SJCRH30 (cell line): ENCODE measurements around the gene GAPDHS. TPM values are rescaled to one million over a fixed set of nuclear protein-coding genes. Genes with fewer than 3 reads are reported as not detected.

Experiments
- DNase-seq, 2 experiments: peaks; one replicate each; pipeline ENCODE4 v3.0.0-alpha.2; 2015 to 2020
- H3K27ac ChIP-seq: fragments of 250-450 bp; sonication (Bioruptor Pico); 2 replicates; pipeline ENCODE4 v1.5.1; 2020; ENCODE audit warnings: mild to moderate bottlenecking, moderate library complexity
- H3K27me3 ChIP-seq: fragments of 250-450 bp; sonication (Bioruptor Pico); 2 replicates; pipeline ENCODE4 v1.5.1; 2020; ENCODE audit warnings: mild to moderate bottlenecking, moderate library complexity
- H3K36me3 ChIP-seq: fragments of 250-450 bp; sonication (Bioruptor Pico); 2 replicates; pipeline ENCODE4 v1.5.1; 2020; ENCODE audit warnings: mild to moderate bottlenecking, moderate library complexity
- H3K4me1 ChIP-seq: fragments of 250-450 bp; sonication (Bioruptor Pico); 2 replicates; pipeline ENCODE4 v1.5.1; 2020; ENCODE audit warnings: mild to moderate bottlenecking, moderate library complexity
- H3K4me3 ChIP-seq: fragments of 250-450 bp; sonication (Bioruptor Pico); 2 replicates; pipeline ENCODE4 v1.5.1; 2020; ENCODE audit warnings: mild to moderate bottlenecking, moderate library complexity
- H3K9me3 ChIP-seq: fragments of 250-450 bp; sonication (Bioruptor Pico); replicated peaks from 2 replicates; pipeline ENCODE4 v1.5.1; 2020; ENCODE audit warnings: mild to moderate bottlenecking, moderate library complexity
- total RNA-seq: library from RNA; depleted of rRNA; stranded (reverse); fragments of >200 nt; shearing (Covaris generic); gene quantifications from 2 replicates; pipeline ENCODE4 v1.2.3, GENCODE V29; 2014

GAPDHS gene
- total RNA-seq, 1 experiment from 2014 or later: not detected

DNA sequence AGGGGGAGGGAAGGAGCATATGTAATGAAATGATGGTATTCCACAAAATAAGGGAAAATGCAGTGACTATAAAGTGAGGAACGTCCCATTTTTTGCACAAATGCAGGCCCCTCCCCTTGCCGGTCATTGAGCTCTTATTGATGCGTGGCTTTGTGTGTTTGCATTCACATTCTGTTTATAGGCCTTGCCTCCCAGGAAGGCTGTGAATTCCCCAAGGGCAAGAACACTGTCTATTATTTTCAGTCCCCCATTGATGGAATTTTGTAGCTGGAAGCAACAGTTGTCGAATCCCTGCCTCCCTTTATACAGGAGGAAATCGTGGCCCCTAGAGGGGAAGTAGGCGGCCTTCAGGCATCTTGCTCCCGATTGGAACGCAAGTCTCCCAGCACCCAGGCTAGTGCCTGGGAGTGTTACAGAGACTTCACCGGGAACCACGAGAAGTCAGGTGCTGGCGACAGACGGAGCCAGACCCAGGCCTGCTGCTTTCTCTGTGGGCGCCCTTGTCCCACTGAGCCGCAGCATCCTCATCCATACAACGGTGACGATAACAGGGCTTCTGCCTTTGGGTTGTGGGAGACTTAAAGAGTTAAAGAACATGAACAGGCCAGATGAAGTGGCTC, 12.0 kb upstream of the GAPDHS start:
- peaks cover 37% of the 10 kb centered on the region for H3K27me3 ChIP-seq
- H3K27ac ChIP-seq: no peak overlapping the region
- no peak for DNase-seq
- no peaks in the 10 kb centered on the region for H3K9me3 ChIP-seq
- no peaks in the 10 kb centered on the region for H3K36me3 ChIP-seq
- no peak overlapping the region for H3K4me3 ChIP-seq
- no peaks in the 10 kb centered on the region for H3K4me1 ChIP-seq

DNA sequence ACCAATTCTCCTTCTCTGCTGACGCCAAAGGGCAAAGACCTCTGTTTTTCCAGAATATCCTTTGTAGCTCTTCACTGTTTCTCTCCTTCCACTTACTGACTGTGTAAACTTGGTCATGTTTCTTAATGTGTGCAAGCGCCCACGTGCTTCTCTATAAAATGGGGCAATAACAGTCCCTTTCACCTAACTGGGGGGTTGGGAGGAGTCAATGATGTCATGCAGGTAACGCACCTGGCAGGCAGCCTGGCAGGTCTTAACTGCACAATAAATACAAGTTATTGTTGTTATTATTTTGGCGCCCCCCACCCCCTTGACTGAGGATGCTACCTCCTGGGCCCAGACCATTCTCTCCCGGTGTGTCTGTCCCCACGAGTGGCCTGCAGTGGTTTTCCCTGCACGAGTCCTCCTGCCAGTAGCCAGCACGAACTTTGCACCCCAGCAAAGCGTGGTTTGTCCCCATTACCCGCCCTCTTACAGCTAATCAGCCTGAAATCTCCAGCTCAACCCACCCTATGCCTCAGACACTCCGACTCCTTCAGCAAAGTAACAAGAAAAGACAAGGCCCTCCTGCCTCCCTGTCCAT, 10.4 kb upstream of the GAPDHS start:
- Histone ChIP-seq H3K4me1 (no peaks in the 10 kb centered on the region), H3K27ac (no peak overlapping the region), H3K4me3 (no peak overlapping the region), H3K9me3 (no peaks in the 10 kb centered on the region), H3K36me3 (no peaks in the 10 kb centered on the region), H3K27me3 (peaks cover 36% of the 10 kb centered on the region)
- no peak for DNase-seq

DNA sequence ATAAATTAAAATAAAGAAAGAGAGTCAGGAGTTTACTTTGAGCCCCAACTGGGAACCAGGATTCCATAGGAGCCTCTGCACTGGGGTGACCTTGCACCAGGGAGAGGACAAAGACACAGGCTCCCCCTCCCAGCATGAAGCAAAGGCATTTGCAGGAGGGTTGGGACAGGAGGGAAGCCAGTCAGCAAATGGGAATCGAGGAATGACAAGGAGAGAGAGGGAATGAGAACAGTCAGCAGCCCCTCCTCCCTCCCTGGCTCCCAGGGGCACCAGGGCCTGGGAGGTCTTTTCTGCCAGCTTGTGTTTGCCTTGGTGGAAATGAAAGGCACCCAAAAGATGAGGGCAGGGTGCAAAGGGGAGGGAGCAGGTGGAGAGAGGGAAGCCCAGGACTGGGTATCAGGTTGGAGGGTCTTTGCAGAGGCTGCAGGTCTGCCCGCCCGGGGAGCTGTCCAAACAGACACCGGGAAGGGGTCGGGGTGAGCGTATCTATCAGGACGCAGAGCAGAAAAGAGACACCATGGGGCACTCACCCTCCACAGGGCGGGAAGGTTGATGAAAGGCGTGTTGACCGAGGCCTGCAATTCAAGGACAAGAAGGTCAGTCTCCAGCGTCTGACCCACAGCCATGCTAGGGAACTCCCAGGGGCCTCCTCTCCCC, 8.9 kb upstream of the GAPDHS start:
- Histone ChIP-seq H3K27ac (no peak overlapping the region), H3K36me3 (no peaks in the 10 kb centered on the region), H3K4me3 (no peak overlapping the region), H3K27me3 (peaks cover 40% of the 10 kb centered on the region), H3K4me1 (no peaks in the 10 kb centered on the region), H3K9me3 (no peaks in the 10 kb centered on the region)
- no peak for DNase-seq

DNA sequence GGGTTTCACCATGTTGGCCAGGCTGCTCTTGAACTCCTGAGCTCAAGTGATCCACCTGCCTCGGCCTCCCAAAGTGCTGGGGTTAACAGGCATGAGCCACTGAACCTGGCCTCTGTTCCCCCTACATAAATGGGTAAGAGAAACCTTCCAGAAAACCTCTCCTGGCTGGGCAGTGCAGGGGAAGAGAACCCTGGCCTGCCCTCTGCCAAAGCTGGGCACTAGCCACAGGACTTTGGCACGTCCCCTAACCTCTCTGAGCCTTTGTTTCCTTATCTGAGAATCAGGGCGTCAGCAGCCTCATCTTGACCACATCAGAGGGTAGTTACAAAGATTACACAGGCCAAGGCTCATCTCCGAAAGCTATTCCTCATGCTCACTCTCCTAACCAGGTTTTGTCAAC, 7.4 kb upstream of the GAPDHS start:
- Histone ChIP-seq H3K4me1 (no peaks in the 10 kb centered on the region), H3K4me3 (no peak overlapping the region), H3K27ac (no peak overlapping the region), H3K27me3 (peaks cover 50% of the 10 kb centered on the region), H3K9me3 (no peaks in the 10 kb centered on the region), H3K36me3 (no peaks in the 10 kb centered on the region)
- DNase-seq: no peak

DNA sequence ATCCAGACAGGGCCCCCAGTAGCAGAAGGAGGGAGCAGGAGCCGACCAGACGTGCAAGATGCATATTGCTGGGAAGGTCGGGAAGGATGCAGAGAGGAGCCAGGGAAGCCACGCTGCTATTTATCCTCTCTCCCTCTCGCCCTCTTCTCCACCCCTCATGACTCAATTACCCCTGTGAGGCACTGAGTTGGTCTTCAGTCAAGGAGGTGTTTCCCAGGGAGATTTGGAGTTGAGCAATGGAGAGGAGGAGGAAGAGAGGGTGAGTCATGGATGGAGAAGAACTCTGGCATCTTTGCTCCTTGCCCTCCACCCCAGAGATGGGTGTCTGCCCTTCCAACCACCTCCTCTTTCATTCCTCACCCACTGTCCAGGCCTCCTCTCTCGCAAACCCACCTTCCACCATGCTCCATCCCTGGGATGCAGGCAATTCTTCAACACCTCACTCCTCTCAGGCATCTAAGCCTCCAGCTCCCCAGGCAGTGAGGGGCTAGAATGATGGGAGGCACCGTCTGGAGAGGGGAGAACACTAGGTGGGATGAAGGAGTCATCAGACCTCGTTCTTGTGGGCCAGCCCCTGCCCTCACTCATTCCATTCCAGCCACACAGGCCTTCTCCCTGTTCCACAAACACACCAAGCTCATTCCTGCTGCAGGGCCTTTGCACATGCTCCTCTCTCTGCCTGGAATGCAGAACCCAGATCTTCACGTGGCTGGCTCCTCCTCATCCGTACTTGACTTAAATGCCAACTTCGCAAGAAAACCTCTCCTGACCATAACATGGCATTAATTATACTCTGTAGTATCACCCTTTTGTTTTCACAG, 4.8 kb upstream of the GAPDHS start, which contains the start of gene SBSN:
Gene SBSN, minus strand, starts transcription at position 94 of the 821 bp plus-strand sequence. Its CDS starts 30 bp downstream, at position 64.
- no peaks in the 10 kb centered on the region for H3K4me1 ChIP-seq
- H3K4me3 ChIP-seq: no peak within 1 kb of the TSS
- H3K36me3 ChIP-seq: no peaks in the 10 kb centered on the region
- no peak for DNase-seq
- no peak within 1 kb of the TSS for H3K27ac ChIP-seq
- H3K27me3 ChIP-seq: peaks cover 41% of the 10 kb centered on the region
- H3K9me3 ChIP-seq: no peaks in the 10 kb centered on the region

DNA sequence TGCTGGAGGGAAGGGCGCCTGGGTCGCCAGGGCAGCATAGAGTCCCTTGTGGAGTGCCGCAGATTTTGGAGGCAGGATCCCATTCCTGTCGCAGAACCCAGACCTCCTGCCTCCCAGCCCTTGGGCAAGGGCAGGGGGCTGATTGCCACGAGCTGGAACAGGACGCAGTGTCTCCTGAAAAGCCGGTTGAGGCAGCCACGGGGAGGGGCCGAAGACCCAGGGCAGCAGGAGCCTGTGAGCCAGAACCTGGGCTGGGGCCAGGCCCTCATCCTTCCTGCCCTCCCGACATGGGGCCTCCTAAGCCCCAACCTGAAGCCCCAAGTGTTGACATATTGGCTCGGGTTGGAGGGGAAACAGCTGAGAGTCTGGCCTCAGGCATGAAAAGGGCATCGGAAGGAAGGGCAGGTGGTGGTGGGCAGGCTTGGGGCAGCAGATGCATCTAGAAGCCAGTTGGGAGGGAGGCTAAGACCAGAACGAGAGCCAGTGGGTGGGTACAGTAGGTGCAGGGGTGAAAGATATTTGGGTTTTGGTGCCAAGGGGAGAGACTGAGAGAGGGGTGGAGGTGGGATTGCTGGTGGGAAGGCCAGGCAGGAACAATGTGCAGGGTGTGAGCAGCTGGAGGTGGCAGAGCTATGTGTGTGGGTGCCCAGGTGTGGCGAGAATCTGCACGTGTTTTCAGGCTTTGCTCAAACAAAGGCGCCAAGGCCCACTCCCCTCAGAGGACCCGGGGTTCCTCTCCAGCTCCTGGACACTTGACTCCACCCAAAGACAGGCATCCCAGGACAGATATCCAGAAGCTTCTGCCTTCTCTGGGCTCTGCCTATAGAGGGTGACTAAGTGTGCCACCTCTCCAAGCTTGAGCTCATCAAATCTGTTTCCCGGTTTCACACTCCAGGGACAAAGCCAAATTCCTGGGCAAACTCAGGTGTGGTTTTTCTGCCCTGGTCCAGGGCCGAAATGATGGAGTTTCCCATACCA, 3.7 kb upstream of the GAPDHS start:
- H3K9me3 ChIP-seq: no peaks in the 10 kb centered on the region
- no peaks in the 10 kb centered on the region for H3K36me3 ChIP-seq
- H3K27ac ChIP-seq: no peak overlapping the region
- DNase-seq: no peak
- no peaks in the 10 kb centered on the region for H3K4me1 ChIP-seq
- no peak overlapping the region for H3K4me3 ChIP-seq
- H3K27me3 ChIP-seq: peaks cover 32% of the 10 kb centered on the region

DNA sequence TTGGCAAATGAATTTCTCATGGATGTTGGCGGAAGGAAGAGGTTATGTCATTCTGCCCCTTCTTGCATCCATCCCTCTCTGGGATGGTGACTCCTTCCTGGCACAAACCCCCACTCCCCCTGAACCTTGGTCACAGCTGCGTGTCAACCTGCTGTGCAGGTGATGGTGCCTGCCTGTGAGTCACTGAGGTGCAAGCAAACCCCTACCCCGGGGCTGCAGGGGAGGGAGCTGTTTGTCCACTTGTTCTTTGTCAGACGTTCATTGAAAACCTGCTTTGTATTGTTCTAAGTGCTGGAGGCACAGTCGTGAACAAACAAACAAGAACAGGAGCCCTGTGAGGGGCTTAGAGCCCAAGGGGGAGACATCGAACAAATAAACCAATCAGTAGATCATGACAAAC, 2.0 kb upstream of the GAPDHS start:
- no peak overlapping the region for H3K27ac ChIP-seq
- no peaks in the 10 kb centered on the region for H3K9me3 ChIP-seq
- H3K4me3 ChIP-seq: no peak overlapping the region
- no peak for DNase-seq
- no peaks in the 10 kb centered on the region for H3K4me1 ChIP-seq
- peaks cover 21% of the 10 kb centered on the region for H3K27me3 ChIP-seq
- no peaks in the 10 kb centered on the region for H3K36me3 ChIP-seq

DNA sequence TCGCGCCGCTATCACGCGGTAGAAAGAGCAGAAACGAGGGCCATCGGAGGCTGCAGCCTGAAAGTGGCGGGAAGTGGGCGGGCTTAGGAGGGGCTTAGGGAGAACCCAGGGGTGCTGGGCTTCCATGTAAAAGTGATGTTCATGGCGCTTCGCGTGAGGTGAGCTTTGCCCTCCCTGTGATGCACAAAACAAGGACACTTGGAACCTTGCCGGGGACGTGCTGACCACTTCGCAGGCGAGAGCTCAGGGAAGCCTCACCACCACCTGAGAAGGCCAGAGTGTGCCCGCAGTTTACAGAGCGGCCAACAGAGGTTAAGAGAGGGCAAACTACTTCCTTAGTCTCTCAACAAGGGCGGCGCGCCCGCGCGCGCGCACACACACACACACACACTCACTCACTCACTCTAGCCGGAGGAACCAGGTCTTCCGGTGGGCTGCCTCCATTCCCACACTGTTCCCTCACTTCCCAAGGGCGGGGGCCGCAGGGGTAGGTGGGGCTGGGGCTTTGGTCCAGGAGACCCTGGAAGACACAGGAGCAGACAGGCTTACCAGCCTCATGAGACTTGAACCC, 651 bp downstream of the GAPDHS start:
- Histone ChIP-seq H3K36me3 (no peaks in the 10 kb centered on the region), H3K9me3 (no peaks in the 10 kb centered on the region), H3K27ac (no peak overlapping the region), H3K27me3 (peaks cover 14% of the 10 kb centered on the region; the same call in 1 of the 2 replicates), H3K4me1 (no peaks in the 10 kb centered on the region), H3K4me3 (no peak overlapping the region)
- no peak for DNase-seq

DNA sequence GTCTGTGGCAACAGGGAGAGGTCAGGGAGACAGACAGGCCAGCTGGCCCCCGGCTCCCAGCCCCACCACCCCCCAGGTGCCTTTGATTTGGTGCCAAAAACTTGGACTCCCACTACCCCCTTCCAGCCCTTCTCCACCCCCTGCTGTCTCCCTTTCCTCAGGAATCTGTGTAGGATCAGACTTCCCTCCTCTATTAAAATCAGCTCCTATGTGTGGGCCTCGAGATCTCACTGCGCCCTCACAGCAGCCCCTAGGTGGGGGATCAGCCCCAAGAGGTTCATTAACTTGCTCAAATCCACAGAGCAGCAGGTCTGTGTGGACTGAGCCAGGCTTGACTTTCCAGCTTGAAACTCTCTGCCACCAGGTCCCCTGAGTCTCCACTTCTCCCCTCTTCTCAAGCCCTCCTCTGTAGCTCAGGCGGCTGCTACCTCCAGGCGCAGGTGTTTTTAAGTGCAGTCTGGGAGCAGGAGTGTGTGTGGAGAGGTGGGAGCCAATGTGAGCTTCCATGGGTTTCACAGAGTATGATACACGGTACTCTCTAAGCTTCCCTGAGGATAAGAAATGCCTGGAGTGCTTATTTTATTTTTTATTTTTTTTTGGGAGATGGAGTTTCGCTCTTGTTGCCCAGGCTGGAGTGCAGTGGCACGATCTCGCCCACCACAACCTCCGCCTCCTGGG, 1.7 kb downstream of the GAPDHS start:
- Histone ChIP-seq H3K36me3 (no peaks in the 10 kb centered on the region), H3K4me1 (no peaks in the 10 kb centered on the region), H3K4me3 (no peak overlapping the region), H3K9me3 (no peaks in the 10 kb centered on the region), H3K27ac (no peak overlapping the region), H3K27me3 (peaks cover 6% of the 10 kb centered on the region; the same call in 1 of the 2 replicates)
- DNase-seq: no peak

DNA sequence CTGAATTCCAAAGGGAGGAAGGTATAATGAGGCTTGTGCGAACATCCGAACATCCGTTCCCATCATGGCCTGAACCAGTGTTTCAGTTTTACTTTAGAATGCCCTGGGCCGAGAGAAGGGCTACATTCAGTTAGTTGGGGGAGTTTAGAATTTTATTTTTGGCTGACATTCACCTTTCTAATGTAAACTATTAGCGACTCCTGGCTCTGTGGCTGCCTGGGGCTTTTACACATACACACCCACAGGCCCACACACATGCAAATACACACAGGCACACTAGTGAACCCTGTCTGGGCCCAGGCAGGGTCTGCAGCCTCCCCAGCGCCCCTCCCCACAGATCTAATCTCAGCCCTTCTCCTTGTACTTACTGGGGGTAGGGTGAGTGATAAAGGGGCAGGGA, 6.1 kb downstream of the GAPDHS start:
- no peak for DNase-seq
- no peaks in the 10 kb centered on the region for H3K27me3 ChIP-seq
- no peaks in the 10 kb centered on the region for H3K36me3 ChIP-seq
- no peaks in the 10 kb centered on the region for H3K9me3 ChIP-seq
- H3K4me1 ChIP-seq: no peaks in the 10 kb centered on the region
- no peak overlapping the region for H3K27ac ChIP-seq
- H3K4me3 ChIP-seq: no peak overlapping the region

DNA sequence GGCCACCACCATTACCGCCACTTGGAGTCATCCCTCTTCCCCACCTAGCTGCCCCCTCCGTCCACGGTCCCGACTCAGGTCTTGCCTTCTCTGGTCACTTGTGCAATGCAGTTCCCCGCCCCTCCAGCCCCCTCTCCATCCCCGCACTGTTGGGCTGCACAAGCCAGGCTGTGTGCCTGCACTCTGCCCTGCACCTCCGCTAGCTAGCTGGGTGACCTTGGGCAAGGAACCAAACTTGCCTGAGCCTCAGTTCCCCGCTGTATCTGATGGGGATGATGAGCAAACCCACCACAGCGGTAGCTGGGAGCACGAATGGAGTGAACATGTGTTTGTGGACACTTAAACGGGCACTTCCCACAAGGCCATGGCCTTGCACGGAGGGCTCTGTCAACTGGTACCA, 6.6 kb downstream of the GAPDHS start:
- H3K9me3 ChIP-seq: no peaks in the 10 kb centered on the region
- H3K27me3 ChIP-seq: no peaks in the 10 kb centered on the region
- H3K4me1 ChIP-seq: no peaks in the 10 kb centered on the region
- H3K4me3 ChIP-seq: no peak overlapping the region
- no peaks in the 10 kb centered on the region for H3K36me3 ChIP-seq
- H3K27ac ChIP-seq: no peak overlapping the region
- no peak for DNase-seq

DNA sequence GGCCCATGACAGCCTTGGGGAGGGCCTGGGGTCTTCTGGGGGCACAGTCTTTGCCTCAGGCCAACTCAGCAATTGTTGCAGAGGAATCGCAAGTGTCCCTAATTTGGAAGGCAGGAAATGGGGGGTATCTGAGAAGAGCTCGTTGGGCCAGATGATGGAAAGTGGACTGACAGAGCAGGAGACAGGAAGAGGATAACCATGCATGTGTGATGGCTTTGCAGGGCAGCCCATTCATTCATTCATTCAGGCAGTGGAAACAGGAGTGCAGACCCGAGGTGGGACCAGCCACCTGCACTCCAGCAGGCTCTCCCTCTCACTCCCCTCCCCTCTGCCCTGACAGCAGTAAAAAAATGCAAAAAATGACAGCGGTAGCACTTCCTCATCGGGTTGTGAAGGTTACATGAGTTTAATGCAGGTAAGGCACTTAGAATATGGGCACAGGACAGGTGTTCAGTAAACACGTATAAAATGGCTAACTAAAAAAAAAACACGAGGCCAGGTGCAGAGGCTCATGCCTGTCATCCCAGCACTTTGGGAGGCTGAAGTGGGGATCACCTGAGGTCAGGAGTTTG, 7.2 kb downstream of the GAPDHS start:
- Histone ChIP-seq H3K4me3 (no peak overlapping the region), H3K9me3 (no peaks in the 10 kb centered on the region), H3K36me3 (no peaks in the 10 kb centered on the region), H3K27me3 (no peaks in the 10 kb centered on the region), H3K27ac (no peak overlapping the region), H3K4me1 (no peaks in the 10 kb centered on the region)
- DNase-seq: no peak

DNA sequence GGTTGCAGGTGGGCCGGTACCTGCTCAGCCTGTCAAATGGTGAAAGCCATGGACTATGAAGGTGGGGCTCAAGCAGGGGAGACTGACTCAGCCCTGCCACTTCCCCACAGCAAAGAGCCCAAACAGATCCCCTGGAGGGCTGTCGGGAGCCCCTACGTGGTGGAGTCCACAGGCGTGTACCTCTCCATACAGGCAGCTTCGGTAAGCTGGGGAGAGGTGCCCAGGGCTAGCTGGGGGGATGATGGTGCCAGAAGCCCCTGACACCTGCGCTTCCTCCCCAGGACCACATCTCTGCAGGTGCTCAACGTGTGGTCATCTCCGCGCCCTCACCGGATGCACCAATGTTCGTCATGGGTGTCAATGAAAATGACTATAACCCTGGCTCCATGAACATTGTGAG, 9.0 kb downstream of the GAPDHS start:
- Histone ChIP-seq H3K4me3 (no peak overlapping the region), H3K4me1 (peaks cover 4% of the 10 kb centered on the region; the same call in 1 of the 2 replicates), H3K9me3 (no peaks in the 10 kb centered on the region), H3K36me3 (no peaks in the 10 kb centered on the region), H3K27me3 (no peaks in the 10 kb centered on the region), H3K27ac (no peak overlapping the region)
- DNase-seq: no peak
